Islet of Langerhans (tissue), 1 donor: ENCODE data around the gene GLRA1.
A peak's percentile ranks its signal among the peaks of the same experiment; 100 is the strongest.
"Not testable (repeated sequence)": the region's sequence is repeated elsewhere in the genome, so short reads cannot be mapped to it uniquely, and the experiment has no call there.

Experiments
- FAIRE-seq: peaks from one replicate; lab custom pipeline; 2011; peaks lifted over from hg19 to GRCh38; lab: Jason Lieb, UNC

GLRA1 gene

GRCh38 chr5:151812757-151813309 lies 111.8 kb downstream of the GLRA1 start:
- no peak for FAIRE-seq

DNA sequence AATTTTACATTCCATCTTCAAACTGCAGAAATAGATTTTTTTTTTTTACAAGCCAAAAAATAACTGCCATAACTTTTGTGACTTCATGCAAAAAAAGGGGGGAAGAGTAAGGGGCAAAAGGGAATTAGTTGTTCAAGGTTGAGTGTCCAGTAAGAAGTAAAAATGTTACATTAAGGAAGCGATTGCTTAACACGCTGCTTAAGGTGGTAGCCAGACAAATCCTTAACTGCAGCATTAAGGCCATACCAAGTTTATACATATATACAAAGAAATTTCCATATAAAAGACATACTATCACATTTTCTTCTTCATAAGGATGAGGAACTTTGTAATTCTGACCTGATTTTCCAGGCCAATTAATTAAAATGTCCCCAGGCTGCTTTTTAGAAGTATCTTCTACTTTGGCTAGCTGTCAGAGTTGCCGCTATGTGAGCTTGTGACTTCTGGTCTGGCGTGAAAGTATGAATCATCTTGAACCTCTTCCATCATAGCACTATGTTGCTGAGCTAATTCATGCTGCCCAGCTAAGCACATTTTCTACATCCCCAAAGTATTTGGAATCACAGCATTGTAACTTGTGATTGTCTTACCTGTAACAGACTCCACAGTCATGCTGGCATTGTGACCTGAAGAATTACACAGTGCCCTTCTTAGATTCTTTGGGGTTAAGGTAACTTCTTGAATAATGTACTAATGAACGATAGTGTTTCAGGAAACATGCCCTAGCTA lies 112.9 kb downstream of the GLRA1 start:
- FAIRE-seq, result no peak

DNA sequence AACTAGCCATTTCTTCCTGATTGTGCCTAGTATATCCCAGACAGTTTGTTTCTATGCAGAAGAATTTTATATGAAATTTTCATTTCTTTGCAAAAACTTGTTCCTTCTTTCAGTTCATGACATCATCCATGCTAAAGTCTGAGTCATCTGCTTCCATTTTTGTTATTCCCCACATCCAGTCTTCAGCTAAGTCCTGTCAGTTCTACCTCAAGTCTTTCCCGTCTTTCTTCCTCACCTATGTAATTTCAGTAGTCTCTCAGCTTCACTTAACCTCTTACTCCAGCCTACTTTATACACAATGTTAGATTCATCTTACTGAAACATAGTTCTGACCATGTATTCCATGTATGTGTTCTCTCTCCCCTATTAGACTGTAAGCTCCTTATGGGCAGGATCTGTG lies 113.8 kb downstream of the GLRA1 start:
- no peak for FAIRE-seq

GRCh38 chr5:151810449-151810848 lies 114.2 kb downstream of the GLRA1 start:
- FAIRE-seq, result no peak

GRCh38 chr5:151808451-151809169 lies 116.0 kb downstream of the GLRA1 start:
- FAIRE-seq, result peak; percentile 21

DNA sequence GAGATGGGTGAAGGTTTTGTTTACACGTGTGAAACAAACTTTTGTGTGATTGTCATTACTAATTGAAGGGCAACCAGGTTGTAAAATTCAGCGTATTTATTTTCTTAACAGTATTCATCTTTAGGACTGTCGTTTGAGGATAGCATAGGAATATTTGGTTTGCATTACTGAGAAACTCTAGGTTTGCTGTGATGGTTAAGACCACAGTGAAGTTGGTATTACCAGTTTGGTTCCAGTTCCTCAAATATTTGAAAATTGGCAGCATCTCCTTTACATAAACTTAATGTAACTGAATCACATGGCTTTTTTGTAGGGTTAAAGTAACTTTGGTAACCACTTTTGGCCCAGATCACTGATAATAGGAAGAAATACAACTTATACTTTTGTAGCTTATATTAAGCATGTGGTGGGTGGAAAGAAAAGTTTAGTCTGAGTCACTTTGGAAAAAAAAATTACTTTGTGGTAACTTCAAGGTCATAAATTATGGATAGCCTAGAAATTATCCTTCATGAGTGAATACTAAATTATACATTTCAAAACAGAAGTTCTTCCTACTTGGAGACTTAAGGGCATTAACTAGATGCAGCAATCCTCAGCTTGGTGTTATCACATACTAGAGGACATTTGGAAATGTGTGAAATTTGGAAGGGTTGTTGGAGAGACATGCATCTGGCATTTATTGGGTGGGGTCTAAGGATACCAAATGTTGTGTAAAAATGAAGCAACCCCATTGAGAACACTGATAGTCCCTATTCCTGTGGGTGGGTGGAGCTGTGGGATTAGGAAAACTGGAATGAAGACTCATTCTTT lies 119.0 kb downstream of the GLRA1 start:
- peak; percentile 51 for FAIRE-seq

- FAIRE-seq, result no peak
Measured at GRCh38 chr5:151800532-151800931, 124.1 kb downstream of the GLRA1 start.

- FAIRE-seq, result no peak
Measured at GRCh38 chr5:151799407-151799806, 125.2 kb downstream of the GLRA1 start.

- FAIRE-seq, result no peak
Measured at GRCh38 chr5:151798674-151799073, 126.0 kb downstream of the GLRA1 start.

- no peak for FAIRE-seq
Measured at GRCh38 chr5:151795426-151795825, 129.2 kb downstream of the GLRA1 start.

GRCh38 chr5:151793358-151793757 lies 131.3 kb downstream of the GLRA1 start:
- no peak for FAIRE-seq

- no peak for FAIRE-seq
Measured at GRCh38 chr5:151787817-151788216, 136.8 kb downstream of the GLRA1 start.

- FAIRE-seq, result no peak
Measured at GRCh38 chr5:151786468-151786867, 138.2 kb downstream of the GLRA1 start.

DNA sequence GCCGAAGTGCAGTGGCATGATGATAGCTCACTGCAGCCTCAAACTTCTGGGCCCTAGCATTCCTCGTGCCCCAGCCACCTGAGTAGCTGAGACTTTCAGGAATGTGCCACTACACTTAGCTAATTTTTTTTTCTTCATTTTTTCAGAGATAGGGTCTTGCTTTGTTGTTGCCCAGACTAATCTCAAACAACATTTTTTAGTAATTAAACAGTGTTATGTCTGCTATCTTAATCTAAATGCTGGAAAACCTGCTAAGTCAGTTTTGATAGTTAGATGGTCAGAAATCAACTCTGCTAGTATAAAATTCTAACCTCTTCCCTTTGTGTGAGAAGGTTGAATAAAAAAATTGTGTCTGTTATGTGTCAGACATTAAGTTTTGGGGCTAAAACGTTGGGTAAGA lies 140.5 kb downstream of the GLRA1 start:
- FAIRE-seq, result no peak

- not testable (repeated sequence) for FAIRE-seq
Measured at GRCh38 chr5:151783664-151784063, 141.0 kb downstream of the GLRA1 start.

DNA sequence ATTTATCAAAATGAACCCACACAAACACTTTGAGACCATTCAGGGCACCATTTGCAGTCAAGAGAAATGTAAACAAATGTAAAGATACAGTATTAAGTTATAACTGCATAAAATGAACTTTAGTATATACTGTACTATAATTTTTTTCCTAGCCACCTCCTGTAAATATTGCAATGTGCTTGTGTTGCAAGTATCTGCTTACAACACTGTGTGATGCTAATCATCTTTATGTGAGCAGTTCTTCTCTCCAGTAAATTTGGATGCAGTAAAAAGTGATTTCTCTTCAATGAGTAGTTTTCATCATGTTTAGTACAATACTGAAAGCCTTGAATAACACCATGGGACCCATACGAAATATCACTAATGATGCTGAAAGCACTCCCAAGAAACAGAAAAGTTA lies 143.4 kb downstream of the GLRA1 start:
- no peak for FAIRE-seq

- FAIRE-seq, result no peak
Measured at GRCh38 chr5:151780348-151780747, 144.3 kb downstream of the GLRA1 start.

DNA sequence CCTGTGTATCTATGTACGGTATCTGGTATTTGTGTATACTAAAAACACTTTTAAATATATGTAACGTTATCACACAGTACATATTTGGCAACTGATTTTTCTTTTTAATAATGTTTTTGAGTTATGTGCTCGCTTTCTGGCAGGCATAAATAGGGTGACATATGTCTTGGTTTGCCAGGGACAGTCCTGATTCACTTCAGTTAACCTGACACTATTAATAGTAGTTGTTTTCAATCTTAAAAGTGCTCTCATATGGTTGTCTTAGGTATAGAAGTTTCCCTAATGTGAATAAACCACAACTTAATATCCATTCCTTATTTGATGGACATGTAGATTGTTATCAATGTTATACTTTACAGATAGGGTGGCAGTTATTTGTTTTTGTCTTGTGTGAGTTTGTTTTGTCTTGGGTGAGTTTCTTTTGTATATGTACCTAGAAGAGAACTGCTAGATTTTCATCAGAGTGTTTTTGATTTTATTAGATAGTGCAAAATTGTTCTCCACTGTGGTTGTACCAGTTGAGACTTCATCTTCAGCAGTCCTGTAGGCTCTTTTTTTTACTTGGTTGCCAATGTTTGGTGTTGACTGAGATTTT lies 145.0 kb downstream of the GLRA1 start:
- FAIRE-seq, result peak; percentile 5

GRCh38 chr5:151775025-151775606 lies 149.5 kb downstream of the GLRA1 start:
- FAIRE-seq, result no peak

DNA sequence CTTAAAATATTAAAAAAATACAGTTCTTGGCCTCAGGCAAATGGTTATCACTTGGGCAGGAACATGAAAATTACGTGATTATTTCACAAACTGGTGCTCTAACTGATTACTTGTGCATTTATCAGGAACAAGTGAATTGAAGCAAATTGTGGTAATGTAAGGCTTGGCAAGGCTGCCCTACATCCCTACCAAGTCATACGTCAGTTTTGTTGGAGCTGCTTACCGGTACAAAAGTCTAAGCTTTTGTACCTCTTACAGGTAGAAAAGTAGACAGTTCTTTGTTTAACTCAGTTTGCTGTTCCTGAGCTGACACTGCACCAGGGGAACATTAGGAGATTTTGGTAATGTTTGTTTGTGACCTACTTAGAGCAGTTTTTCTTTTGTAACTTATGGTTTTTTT lies 150.7 kb downstream of the GLRA1 start:
- peak; percentile 65 for FAIRE-seq

GRCh38 chr5:151772846-151773561 lies 151.6 kb downstream of the GLRA1 start:
- FAIRE-seq, result no peak
